Stomach smooth muscle (tissue), 2 donors: ENCODE results near the gene ZSWIM9.

Experiments
- H3K27ac ChIP-seq: one replicate; pipeline ENCODE4 v1.7.0; 2013; ENCODE audit warnings: mild to moderate bottlenecking, low read length, inconsistent platforms
- H3K27me3 ChIP-seq, 2 donors: one replicate each; pipeline ENCODE4 v1.7.0; 2013; ENCODE audit warnings: low read length in 2 of 2; ENCODE audit not compliant: insufficient read depth in 2 of 2, control insufficient read depth in 1 of 2
- H3K36me3 ChIP-seq, 2 donors: one replicate each; pipeline ENCODE4 v1.7.0; 2013; ENCODE audit warnings: low read length in 2 of 2; ENCODE audit not compliant: control insufficient read depth in 2 of 2, insufficient read depth in 2 of 2
- H3K4me1 ChIP-seq: one replicate; pipeline ENCODE4 v1.7.0; 2013; ENCODE audit warnings: low read length; ENCODE audit not compliant: control insufficient read depth, insufficient read depth
- H3K4me3 ChIP-seq, 2 donors: one replicate each; pipeline ENCODE4 v1.7.0; 2013; ENCODE audit warnings: low read length in 2 of 2
- H3K9ac ChIP-seq, 2 donors: one replicate each; pipeline ENCODE4 v1.7.0; 2013; ENCODE audit warnings: low read length in 2 of 2, mild to moderate bottlenecking in 1 of 2
- H3K9me3 ChIP-seq, 2 donors: one replicate each; pipeline ENCODE4 v1.7.0; 2013; ENCODE audit warnings: low read length in 2 of 2; ENCODE audit not compliant: control insufficient read depth in 2 of 2
- donor health status: healthy.
- donor health status: Pancreatic carcinoma.

ZSWIM9 gene

DNA sequence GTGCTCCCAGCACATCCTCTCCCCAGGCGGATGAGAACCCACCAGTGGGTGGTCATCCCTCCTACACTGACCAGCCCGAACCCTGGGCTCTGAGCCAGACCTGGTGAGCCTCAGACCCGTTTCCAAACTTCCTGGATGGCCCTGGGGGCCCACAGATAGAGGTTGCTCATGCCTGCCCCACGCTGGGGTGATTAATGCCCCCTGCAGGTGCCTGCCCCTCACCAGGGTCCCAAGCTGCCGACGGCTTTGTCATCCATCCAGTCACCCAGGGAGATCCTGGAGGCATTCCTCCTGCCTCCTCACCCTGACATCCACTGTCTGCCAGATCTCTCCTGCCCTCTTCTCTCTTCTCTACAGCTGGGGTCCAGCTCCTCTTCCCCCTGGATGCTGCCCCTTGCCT is 31.4 kb upstream of the ZSWIM9 start:
- Histone ChIP-seq H3K4me1 (no peaks in the 10 kb centered on the region), H3K9me3 (no peaks in the 10 kb centered on the region), H3K9ac (no peak overlapping the region), H3K27me3 (no peaks in the 10 kb centered on the region), H3K27ac (no peak overlapping the region), H3K36me3 (no peaks in the 10 kb centered on the region), H3K4me3 (no peak overlapping the region)

DNA sequence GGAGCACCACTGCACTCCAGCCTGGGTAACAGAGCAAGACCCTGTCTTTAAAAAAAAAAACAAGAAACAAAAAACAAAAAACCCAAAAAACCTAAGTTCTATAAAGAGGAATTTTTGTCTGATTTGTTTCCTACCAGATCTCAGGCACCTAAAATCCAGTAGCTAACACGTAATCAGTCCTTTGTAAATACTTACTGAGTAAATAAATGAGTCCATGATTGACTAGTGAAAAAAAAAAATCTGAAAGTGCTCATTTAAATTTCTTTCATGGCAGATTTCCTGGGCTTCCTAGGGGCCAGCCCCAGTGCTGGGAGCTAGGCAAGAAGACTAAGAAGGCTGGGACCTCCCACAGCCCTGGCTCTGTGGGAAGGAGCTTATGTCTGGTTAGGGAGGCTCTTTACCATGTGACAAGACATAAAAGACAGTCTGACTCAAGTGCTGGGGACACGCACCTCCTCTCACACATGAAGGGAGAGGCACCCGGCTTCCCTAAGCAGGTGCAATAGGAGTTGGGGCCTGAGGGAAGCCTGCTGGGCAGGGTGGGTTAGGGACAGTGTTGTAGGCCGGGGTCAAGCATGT is 22.8 kb upstream of the ZSWIM9 start:
- H3K4me3 ChIP-seq, result no peak overlapping the region
- no peak overlapping the region for H3K27ac ChIP-seq
- no peaks in the 10 kb centered on the region for H3K27me3 ChIP-seq
- peaks cover 0 to 4% of the 10 kb centered on the region in 2 donors for H3K36me3 ChIP-seq
- no peaks in the 10 kb centered on the region for H3K9me3 ChIP-seq
- H3K9ac ChIP-seq, result no peak overlapping the region
- peaks cover 7% of the 10 kb centered on the region for H3K4me1 ChIP-seq

DNA sequence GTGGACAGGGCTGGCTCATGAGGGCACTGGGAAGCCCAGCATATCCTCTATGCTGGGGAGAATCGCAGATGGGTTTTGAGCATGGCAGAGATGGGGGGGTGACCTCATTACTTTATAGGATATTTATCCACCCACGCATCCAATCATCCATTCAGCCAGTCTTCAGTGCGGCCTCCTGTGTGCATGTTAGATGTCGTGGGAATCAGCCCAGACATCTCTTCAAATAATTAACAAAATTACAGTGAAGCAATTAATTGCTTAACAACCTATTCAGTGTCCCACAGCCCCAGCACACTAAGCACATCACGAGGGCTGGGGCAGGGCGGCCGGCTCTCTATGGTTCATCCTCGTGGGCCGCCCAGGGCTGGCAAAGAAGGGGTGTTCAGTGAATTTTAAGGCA is 21.9 kb upstream of the ZSWIM9 start:
- Histone ChIP-seq H3K9ac (no peak overlapping the region), H3K4me3 (no peak overlapping the region), H3K9me3 (no peaks in the 10 kb centered on the region), H3K4me1 (peaks cover 7% of the 10 kb centered on the region), H3K27ac (no peak overlapping the region), H3K36me3 (peaks cover 0 to 4% of the 10 kb centered on the region in 2 donors), H3K27me3 (no peaks in the 10 kb centered on the region)

DNA sequence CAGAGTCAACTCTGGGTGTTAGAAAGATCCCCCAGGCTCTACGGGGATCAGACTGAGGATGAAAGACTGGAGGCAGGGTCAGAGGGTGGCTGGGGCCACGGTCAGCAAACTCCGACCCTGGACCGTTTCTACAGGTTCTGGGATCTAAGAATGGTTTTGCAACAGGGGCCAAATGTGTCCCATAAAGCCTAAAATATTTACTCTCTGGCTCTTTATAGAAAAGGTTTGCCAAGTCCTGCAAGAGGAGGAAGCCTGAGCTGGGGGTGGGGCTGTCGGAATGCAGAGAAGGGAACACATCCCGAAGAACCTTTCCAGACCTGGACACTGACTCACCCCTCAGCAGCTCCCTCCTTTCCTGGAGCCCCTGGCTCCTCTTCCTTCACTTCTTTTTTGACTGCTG is 21.1 kb upstream of the ZSWIM9 start:
- no peak overlapping the region for H3K27ac ChIP-seq
- H3K9me3 ChIP-seq, result no peaks in the 10 kb centered on the region
- peaks cover 0 to 4% of the 10 kb centered on the region in 2 donors for H3K36me3 ChIP-seq
- no peak overlapping the region for H3K4me3 ChIP-seq
- H3K27me3 ChIP-seq, result no peaks in the 10 kb centered on the region
- no peak overlapping the region for H3K9ac ChIP-seq
- H3K4me1 ChIP-seq, result peaks cover 7% of the 10 kb centered on the region

DNA sequence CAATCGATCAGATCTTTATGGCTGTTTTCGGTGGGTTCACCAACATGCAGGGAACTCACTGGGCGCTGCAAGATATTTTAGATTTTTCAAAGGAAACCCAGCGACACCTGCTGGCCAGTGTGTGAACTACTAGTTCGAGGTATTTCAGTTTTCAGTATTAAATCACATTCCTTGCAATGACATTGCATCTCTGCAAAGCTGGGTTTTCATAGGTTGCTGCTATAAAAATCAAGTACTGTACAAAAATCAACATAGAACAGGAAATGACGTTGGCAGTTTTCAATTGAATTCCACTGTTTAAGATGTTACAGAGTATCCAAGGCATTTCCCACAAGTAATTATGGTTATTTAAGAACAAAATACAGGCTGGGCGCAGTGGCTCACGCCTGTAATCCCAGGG is 17.9 kb upstream of the ZSWIM9 start:
- peaks cover 0 to 3% of the 10 kb centered on the region in 2 donors for H3K36me3 ChIP-seq
- H3K27me3 ChIP-seq, result no peaks in the 10 kb centered on the region
- no peaks in the 10 kb centered on the region for H3K9me3 ChIP-seq
- H3K4me1 ChIP-seq, result peaks cover 7% of the 10 kb centered on the region
- no peak overlapping the region for H3K9ac ChIP-seq
- H3K4me3 ChIP-seq, result no peak overlapping the region
- H3K27ac ChIP-seq, result no peak overlapping the region

DNA sequence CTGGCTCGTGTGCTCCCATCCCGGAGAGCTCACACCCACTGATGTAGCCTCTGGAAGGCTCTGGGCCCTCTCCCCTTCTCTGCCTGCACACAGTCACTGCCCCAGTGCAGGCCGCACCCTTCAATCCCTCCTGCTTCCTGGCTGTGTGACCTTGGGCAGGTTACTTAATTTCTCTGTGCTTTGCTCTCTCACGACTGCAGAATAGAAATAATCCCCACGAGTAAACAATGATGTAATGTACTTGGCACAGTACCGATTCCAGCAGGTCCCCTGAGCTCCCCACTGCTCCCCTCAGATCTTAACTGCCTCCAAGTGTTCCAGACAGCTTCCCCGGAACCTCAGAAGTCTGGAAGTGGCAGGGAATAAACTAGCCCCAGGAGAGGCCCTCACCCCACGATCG is 16.5 kb upstream of the ZSWIM9 start:
- H3K9me3 ChIP-seq, result no peaks in the 10 kb centered on the region
- H3K27ac ChIP-seq, result no peak overlapping the region
- H3K4me3 ChIP-seq, result no peak overlapping the region
- H3K4me1 ChIP-seq, result peaks cover 7% of the 10 kb centered on the region
- no peak overlapping the region for H3K9ac ChIP-seq
- no peaks in the 10 kb centered on the region for H3K27me3 ChIP-seq
- H3K36me3 ChIP-seq, result peaks cover 0 to 3% of the 10 kb centered on the region in 2 donors

DNA sequence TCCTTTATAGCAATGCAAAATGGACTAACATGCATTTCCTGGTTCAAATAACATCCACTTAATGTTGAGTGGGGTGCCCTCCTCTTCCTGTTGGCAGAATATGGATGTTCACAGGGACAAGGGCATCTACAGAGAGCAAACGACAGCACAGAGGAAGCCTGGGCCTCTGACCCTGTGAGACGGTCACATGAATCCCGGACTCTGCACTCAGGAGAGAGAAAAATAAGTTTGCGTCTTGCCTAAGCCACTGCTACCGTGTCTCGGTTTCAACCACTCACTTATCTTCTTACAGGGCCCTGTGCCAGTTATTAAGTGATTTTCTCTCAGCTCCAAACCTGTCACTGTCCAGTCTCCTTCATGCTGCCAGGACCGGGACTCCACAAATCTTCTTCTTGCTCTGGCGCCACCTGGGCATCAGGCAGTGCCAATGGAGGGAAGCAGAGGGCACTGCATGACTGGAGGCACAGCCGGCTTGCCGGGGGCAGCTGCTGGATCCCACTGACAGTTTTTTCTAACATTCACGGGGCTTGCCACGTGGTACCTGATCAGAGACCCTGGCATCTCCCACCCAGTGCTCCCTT is 12.2 kb upstream of the ZSWIM9 start:
- H3K36me3 ChIP-seq, result peaks cover 0 to 6% of the 10 kb centered on the region in 2 donors

DNA sequence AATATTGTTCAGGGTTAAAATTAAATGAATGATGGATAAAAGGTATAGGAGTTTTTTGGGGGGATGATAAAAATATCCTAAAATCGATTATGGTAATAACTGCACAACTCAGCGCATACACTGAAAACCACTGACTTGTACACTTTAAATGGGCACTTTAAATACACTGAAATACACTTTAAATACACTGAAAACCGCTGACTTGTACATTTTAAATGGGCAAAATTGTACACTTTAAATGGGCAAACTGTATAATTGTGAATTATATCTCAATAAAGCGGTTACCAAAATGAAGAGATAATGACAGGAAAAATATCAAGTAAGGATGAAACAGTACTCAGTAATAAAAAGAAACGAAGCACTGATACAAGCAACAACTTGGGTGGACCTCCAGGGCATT is 1.8 kb upstream of the ZSWIM9 start:
- Histone ChIP-seq H3K4me3 (no peak overlapping the region), H3K9me3 (no peaks in the 10 kb centered on the region), H3K27ac (no peak overlapping the region), H3K4me1 (peaks cover 13% of the 10 kb centered on the region), H3K9ac (no peak overlapping the region), H3K36me3 (peaks cover 0 to 4% of the 10 kb centered on the region in 2 donors), H3K27me3 (no peaks in the 10 kb centered on the region)

More for the DNA sequence above, 12.2 kb upstream of the ZSWIM9 start:
- H3K4me3 ChIP-seq, result no peak overlapping the region
- H3K27me3 ChIP-seq, result no peaks in the 10 kb centered on the region
- H3K4me1 ChIP-seq, result no peaks in the 10 kb centered on the region
- H3K9me3 ChIP-seq, result no peaks in the 10 kb centered on the region
- H3K9ac ChIP-seq, result no peak overlapping the region
- H3K27ac ChIP-seq, result no peak overlapping the region

DNA sequence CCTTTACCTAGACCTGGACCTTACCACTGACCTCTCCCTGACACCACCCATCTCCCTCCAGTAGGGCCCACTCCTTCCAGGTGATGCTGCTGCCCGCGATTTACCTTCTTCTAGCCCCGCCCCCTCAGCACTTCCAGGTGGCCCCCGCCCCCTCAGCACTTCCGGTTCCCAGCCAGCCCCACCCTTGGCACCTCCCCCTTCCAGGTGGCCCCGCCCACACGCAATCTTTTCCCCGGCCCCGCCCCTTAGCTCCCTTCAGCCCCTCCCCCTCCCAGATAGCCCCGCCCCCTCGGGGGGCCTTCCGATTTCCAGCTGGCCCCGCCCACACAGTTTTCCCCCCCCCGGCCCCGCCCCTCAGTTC is 922 bp upstream of the ZSWIM9 start:
- H3K27me3 ChIP-seq, result no peaks in the 10 kb centered on the region
- no peak overlapping the region for H3K9ac ChIP-seq
- H3K4me3 ChIP-seq, result peak overlapping the region; percentile 25 to 87
- no peaks in the 10 kb centered on the region for H3K9me3 ChIP-seq
- peak overlapping the region; percentile 71 for H3K27ac ChIP-seq
- H3K36me3 ChIP-seq, result peaks cover 7 to 12% of the 10 kb centered on the region in 2 donors
- H3K4me1 ChIP-seq, result peaks cover 13% of the 10 kb centered on the region

DNA sequence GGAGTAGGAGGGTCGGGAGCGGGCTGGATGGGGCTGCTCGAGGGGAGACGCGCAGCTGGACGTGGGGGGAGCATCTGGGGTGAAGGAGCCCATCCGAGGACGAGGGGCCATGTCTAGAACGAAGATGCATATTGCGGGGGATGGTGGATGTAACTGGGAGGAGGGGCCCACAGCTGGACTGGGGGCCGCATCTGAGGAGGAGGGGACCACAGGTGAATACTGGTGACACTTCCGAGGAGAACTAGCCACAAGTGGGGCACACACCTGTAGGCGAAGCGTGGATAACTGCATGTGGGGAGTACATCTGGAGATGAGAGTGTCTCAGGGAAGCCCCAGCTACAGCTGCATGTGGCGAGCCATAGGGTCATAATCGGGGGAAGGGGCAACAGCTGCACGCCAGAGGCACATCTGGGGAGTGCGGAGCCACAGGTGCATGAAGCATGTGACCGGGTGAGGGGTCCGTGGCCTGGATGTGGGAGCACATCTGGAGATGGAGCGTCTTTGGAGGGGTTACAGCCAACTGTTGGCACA is 402 bp downstream of the ZSWIM9 start:
- Histone ChIP-seq H3K9me3 (no peaks in the 10 kb centered on the region), H3K4me1 (peaks cover 13% of the 10 kb centered on the region), H3K4me3 (peak overlapping the region; percentile 74 to 87), H3K27ac (peak overlapping the region; percentile 71), H3K36me3 (peaks cover 10 to 14% of the 10 kb centered on the region in 2 donors), H3K27me3 (no peaks in the 10 kb centered on the region), H3K9ac (peak overlapping the region; percentile 50 to 81)

DNA sequence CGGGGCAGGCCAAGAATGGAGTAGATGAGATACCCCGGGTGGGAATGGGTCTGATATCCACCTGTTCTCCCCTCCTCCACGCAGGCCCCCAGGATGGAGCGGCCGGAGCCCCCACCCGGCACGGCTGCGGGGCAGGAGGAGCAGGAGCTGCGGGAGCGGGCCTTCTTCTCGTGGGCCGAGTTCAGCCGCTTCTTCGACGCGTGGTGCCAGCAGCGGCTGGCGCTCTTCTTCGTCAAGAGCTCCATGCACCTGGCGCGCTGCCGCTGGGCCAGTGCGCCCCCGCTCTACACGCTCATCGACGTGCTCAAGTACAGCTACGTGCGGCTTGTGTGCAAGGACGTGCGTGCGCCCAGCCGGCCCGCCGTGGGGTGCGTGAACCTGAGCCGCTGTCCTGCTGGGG is 1.2 kb downstream of the ZSWIM9 start:
- Histone ChIP-seq H3K9ac (no peak overlapping the region), H3K27ac (no peak overlapping the region), H3K4me1 (peaks cover 13% of the 10 kb centered on the region), H3K9me3 (no peaks in the 10 kb centered on the region), H3K4me3 (no peak overlapping the region), H3K27me3 (no peaks in the 10 kb centered on the region), H3K36me3 (peaks cover 10 to 16% of the 10 kb centered on the region in 2 donors)
